Ishikawa (cell line): ENCODE measurements around the gene ALDH3A2.

ENCODE experiments used
- CREB1 ChIP-seq: IDR thresholded peaks from 2 replicates; pipeline ENCODE4 v1.6.1; 2012; ENCODE audit warnings: low read depth
- FOXM1 ChIP-seq: IDR thresholded peaks from 2 replicates; pipeline ENCODE4 v1.6.1; 2012; ENCODE audit warnings: low read depth, borderline replicate concordance
- REST ChIP-seq: IDR thresholded peaks from 2 replicates; pipeline ENCODE4 v1.6.1; 2012; ENCODE audit warnings: low read depth, mild to moderate bottlenecking
- TAF1 ChIP-seq: IDR thresholded peaks from 2 replicates; pipeline ENCODE4 v1.6.1; 2012; ENCODE audit warnings: low read depth, mild to moderate bottlenecking
- TCF12 ChIP-seq: IDR thresholded peaks from 2 replicates; pipeline ENCODE4 v1.6.1; 2012; ENCODE audit warnings: low read depth
- TEAD4 ChIP-seq: IDR thresholded peaks from 2 replicates; pipeline ENCODE4 v1.6.1; 2012

- TF ChIP-seq FOXM1 (no peak), TEAD4 (no peak), CREB1 (no peak), REST (no peak), TAF1 (no peak), TCF12 (no peak)
These were observed 57.5 kb downstream of the ALDH3A2 start for GRCh38 chr17:19705771-19706770.
